Ovary (tissue), 3 donors: Measurements from ENCODE around the gene HIBCH.

ENCODE experiments used
- CTCF ChIP-seq, 3 donors: fragments of 450-650 bp in 2 of 3; fragments of 200-600 bp in 1 of 3; IDR thresholded peaks; one replicate each; pipeline versions ENCODE4 v1.5.1 to v1.8.0; 2016 to 2022; ENCODE audit warnings: antibody characterized with exemption in 3 of 3, mild to moderate bottlenecking in 1 of 3
- EP300 ChIP-seq: sonication (generic); formaldehyde crosslinking; IDR thresholded peaks from one replicate; pipeline ENCODE4 v1.6.1; 2017; ENCODE audit warnings: antibody characterized with exemption
- POLR2A ChIP-seq: fragments of 450-650 bp; IDR thresholded peaks from one replicate; pipeline ENCODE4 v1.6.1; 2017; ENCODE audit warnings: antibody characterized with exemption, mild to moderate bottlenecking, moderate library complexity
- donor health status: DM: no; HTN: no; CAD: no.

GRCh38 chr2:190339394-190339793 is 19.8 kb upstream of the HIBCH start:
- no peak for TF ChIP-seq CTCF (IDR thresholded peaks at IDR 0.05)
- TF ChIP-seq POLR2A, result no peak
- TF ChIP-seq EP300, result no peak
